SK-N-SH (cell line): ENCODE results near the gene MED26. TPM values are rescaled to one million over a fixed set of nuclear protein-coding genes. Genes with fewer than 3 reads are reported as not detected.

Experiments used
- CTCF ChIA-PET: fragments of 300-600, 350-600 bp; formaldehyde crosslinking; extraction: SDS; loops from one replicate; lab custom pipeline; 2021; lab: Yijun Ruan, JAX
- POLR2A ChIA-PET: fragments of 350-600 bp; sonication (Branson Sonifier 250); formaldehyde crosslinking; extraction: SDS; loops from one replicate; lab custom pipeline; 2020; ENCODE audit warnings: antibody characterized with exemption, inconsistent platforms; lab: Yijun Ruan, JAX
- DNase-seq: peaks from one replicate; pipeline ENCODE4 v3.0.0; 2012
- H2AFZ ChIP-seq: fragments of 200-600 bp; sonication (generic); 2 replicates; pipeline ENCODE4 v1.8.1; 2016; ENCODE audit warnings: antibody characterized with exemption, mild to moderate bottlenecking, low read depth
- H3F3A ChIP-seq: fragments of 200-600 bp; sonication (generic); replicated peaks from 2 replicates; pipeline ENCODE3; 2016; ENCODE audit warnings: antibody characterized with exemption, mild to moderate bottlenecking; ENCODE audit not compliant: insufficient read depth
- H3K27ac ChIP-seq, 2 experiments: fragments of 200-500 bp in 1 of 2; fragments of 200-600 bp in 1 of 2; sonication (Bioruptor generic) in 1 of 2; sonication (generic), shearing (Covaris generic) in 1 of 2; 2 replicates each; pipeline versions ENCODE4 v1.5.1 to v1.6.1; 2014 to 2016; ENCODE audit warnings: low read depth in 2 of 2, inconsistent platforms in 1 of 2, low read length in 1 of 2, mild to moderate bottlenecking in 1 of 2, mixed read lengths in 1 of 2
- H3K27me3 ChIP-seq: fragments of 200-600 bp; sonication (generic), shearing (Covaris generic); 2 replicates; pipeline ENCODE4 v1.6.1; 2016; ENCODE audit warnings: mixed run types; ENCODE audit not compliant: insufficient read depth
- H3K36me3 ChIP-seq, 2 experiments: fragments of 200-500 bp in 1 of 2; fragments of 200-600 bp in 1 of 2; sonication (Bioruptor generic) in 1 of 2; sonication (generic) in 1 of 2; replicated peaks in 1 of 2; 2 replicates each; pipeline versions ENCODE3 to v1.5.1; 2014 to 2016; ENCODE audit warnings: low read length in 1 of 2, mild to moderate bottlenecking in 1 of 2; ENCODE audit not compliant: insufficient read depth in 2 of 2, control insufficient read depth in 1 of 2
- H3K4me1 ChIP-seq, 2 experiments: fragments of 200-500 bp in 1 of 2; fragments of 200-600 bp in 1 of 2; sonication (Bioruptor generic) in 1 of 2; sonication (generic), shearing (Covaris generic) in 1 of 2; 2 replicates each; pipeline versions ENCODE4 v1.5.1 to v1.6.1; 2014 to 2016; ENCODE audit warnings: low read depth in 1 of 2, low read length in 1 of 2, mixed run types in 1 of 2; ENCODE audit not compliant: insufficient read depth in 2 of 2, control insufficient read depth in 1 of 2
- H3K4me2 ChIP-seq: fragments of 200-600 bp; sonication (generic), shearing (Covaris generic); 2 replicates; pipeline ENCODE4 v1.6.1; 2017; ENCODE audit warnings: mixed run types
- H3K4me3 ChIP-seq, 2 experiments: fragments of 200-500 bp in 1 of 2; fragments of 200-600 bp in 1 of 2; sonication (Bioruptor generic) in 1 of 2; sonication (generic), shearing (Covaris generic) in 1 of 2; 2 replicates each; pipeline versions ENCODE4 v1.5.1 to v1.8.1; 2014 to 2016; ENCODE audit warnings: low read depth in 2 of 2, inconsistent platforms in 1 of 2, low read length in 1 of 2, mild to moderate bottlenecking in 1 of 2, mixed read lengths in 1 of 2, moderate library complexity in 1 of 2
- H3K79me2 ChIP-seq: fragments of 200-600 bp; sonication (generic); 2 replicates; pipeline ENCODE4 v1.8.1; 2017; ENCODE audit warnings: mild to moderate bottlenecking; ENCODE audit not compliant: insufficient read depth
- H3K9ac ChIP-seq: fragments of 200-600 bp; sonication (generic); 2 replicates; pipeline ENCODE4 v1.6.1; 2017; ENCODE audit warnings: mixed run types
- H3K9me2 ChIP-seq: fragments of 200-600 bp; sonication (generic); 2 replicates; pipeline ENCODE4 v1.6.1; 2017; ENCODE audit warnings: mixed run types
- H3K9me3 ChIP-seq: fragments of 200-600 bp; sonication (generic); 2 replicates; pipeline ENCODE4 v1.6.1; 2017; ENCODE audit warnings: mixed run types, mild to moderate bottlenecking, moderate library complexity
- H4K20me1 ChIP-seq: fragments of 200-600 bp; sonication (generic); 2 replicates; pipeline ENCODE4 v1.6.1; 2017; ENCODE audit warnings: mild to moderate bottlenecking, mixed run types; ENCODE audit not compliant: insufficient read depth
- CHD2 ChIP-seq: fragments of 150-350 bp; IDR thresholded peaks from 2 replicates; pipeline ENCODE4 v1.6.1; 2018; ENCODE audit warnings: low read length; ENCODE audit not compliant: partially characterized antibody
- ELF1 ChIP-seq: IDR thresholded peaks from 2 replicates; pipeline ENCODE4 v1.4.0; 2012
- EZH2phosphoT487 ChIP-seq: fragments of 200-600 bp; sonication (generic); IDR thresholded peaks from 2 replicates; pipeline ENCODE4 v1.6.1; 2017; ENCODE audit warnings: low read depth, mixed run types, mild to moderate bottlenecking, antibody characterized with exemption, moderate library complexity, borderline replicate concordance
- FOXJ3 ChIP-seq: sonication (generic); formaldehyde crosslinking; IDR thresholded peaks from 2 replicates; pipeline ENCODE4 v1.5.1; 2020; ENCODE audit warnings: mild to moderate bottlenecking, missing genetic modification reagents
- FOXM1 ChIP-seq: IDR thresholded peaks from 2 replicates; pipeline ENCODE4 v1.4.0; 2012; ENCODE audit warnings: low read depth, mild to moderate bottlenecking
- GABPA ChIP-seq: IDR thresholded peaks from 2 replicates; pipeline ENCODE4 v1.4.0; 2012; ENCODE audit warnings: low read depth, mild to moderate bottlenecking
- MEF2A ChIP-seq: IDR thresholded peaks from 2 replicates; pipeline ENCODE4 v1.4.0; 2012; ENCODE audit warnings: low read depth, borderline replicate concordance
- MXI1 ChIP-seq: IDR thresholded peaks from 2 replicates; pipeline ENCODE4 v1.6.1; 2012; ENCODE audit warnings: mild to moderate bottlenecking, low read depth, low read length, improper control_type of control experiment
- NFIC ChIP-seq: IDR thresholded peaks from 2 replicates; pipeline ENCODE4 v1.4.0; 2012; ENCODE audit warnings: borderline replicate concordance
- NRF1 ChIP-seq: IDR thresholded peaks from 2 replicates; pipeline ENCODE4 v1.6.1; 2012; ENCODE audit warnings: low read depth, mild to moderate bottlenecking, low read length
- PBX3 ChIP-seq: IDR thresholded peaks from 2 replicates; pipeline ENCODE4; 2012
- RCOR1 ChIP-seq: fragments of 150-350 bp; IDR thresholded peaks from 2 replicates; pipeline ENCODE4 v1.6.1; 2017; ENCODE audit warnings: antibody characterized with exemption, low read length
- SIN3A ChIP-seq: IDR thresholded peaks from 2 replicates; pipeline ENCODE4 v1.6.1; 2012; ENCODE audit warnings: low read depth, mild to moderate bottlenecking, low read length, moderate library complexity, borderline replicate concordance
- SMC3 ChIP-seq: IDR thresholded peaks from 2 replicates; pipeline ENCODE4 v1.6.1; 2012; ENCODE audit warnings: low read depth, low read length, improper control_type of control experiment
- TAF1 ChIP-seq: IDR thresholded peaks from 2 replicates; pipeline ENCODE4 v1.6.1; 2012; ENCODE audit warnings: low read depth, mild to moderate bottlenecking, low read length, moderate library complexity, borderline replicate concordance
- TEAD4 ChIP-seq: IDR thresholded peaks from 2 replicates; pipeline ENCODE4 v1.4.0; 2012; ENCODE audit warnings: mild to moderate bottlenecking, borderline replicate concordance; ENCODE audit not compliant: insufficient read depth
- USF1 ChIP-seq: IDR thresholded peaks from 2 replicates; pipeline ENCODE4 v1.4.0; 2012; ENCODE audit warnings: low read depth, borderline replicate concordance
- USF2 ChIP-seq: fragments of 150-350 bp; IDR thresholded peaks from 2 replicates; pipeline ENCODE4 v1.6.1; 2017; ENCODE audit warnings: antibody characterized with exemption, low read length, low read depth, borderline replicate concordance
- YY1 ChIP-seq: IDR thresholded peaks from 2 replicates; pipeline ENCODE4 v1.4.0; 2012; ENCODE audit warnings: low read depth, mild to moderate bottlenecking
- ZBTB33 ChIP-seq: IDR thresholded peaks from 2 replicates; pipeline ENCODE4 v1.4.0; 2012; ENCODE audit warnings: low read depth, borderline replicate concordance
- WGBS: methylation state at CpG from one replicate; pipeline ENCODE4 v1.1.6; 2017; ENCODE audit warnings: low lambda C conversion rate; 5-methylcytosine and 5-hydroxymethylcytosine counted together
- polyA plus RNA-seq, 3 experiments: library from polyadenylated mRNA; depleted of rRNA; stranded (reverse); fragments of >200 nt; gene quantifications; 2 replicates each; pipeline ENCODE4 v1.2.3, GENCODE V29; 2012
- TF ChIP-seq, protein P1 (sequence below): IDR thresholded peaks from 2 replicates; pipeline ENCODE4 v1.4.0; 2012; ENCODE audit warnings: low read depth

MED26 gene
- polyA plus RNA-seq, 1 of the 3 experiments (the other 2 are of a cell fraction) = 3.5 TPM

DNA sequence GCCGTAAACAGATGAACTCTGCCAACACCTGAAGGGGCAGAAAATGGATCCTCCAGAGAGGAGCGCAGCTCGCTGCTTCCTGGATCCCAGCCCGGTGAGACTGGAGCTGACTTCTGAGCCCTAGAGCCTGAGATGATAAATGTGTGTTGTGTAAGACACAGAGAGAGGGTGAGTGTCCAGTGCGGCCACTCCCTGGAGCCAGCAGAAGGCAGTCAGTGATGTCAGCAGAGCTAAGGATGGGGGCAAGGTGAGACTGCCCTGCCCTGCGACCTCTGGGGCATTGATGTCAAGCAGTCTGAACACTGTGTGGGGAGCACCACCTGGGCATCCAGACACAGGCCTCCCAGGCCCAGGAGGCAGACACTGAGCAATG, 46.0 kb downstream of the MED26 start (continued):
- TF ChIP-seq CHD2 = no peak
- TF ChIP-seq YY1 = no peak
- TF ChIP-seq TAF1 = no peak
- no peak for TF ChIP-seq ELF1

- ChIA-PET POLR2A (interaction anchor here (0.5 to 1.7 kb wide), 2 partner anchors 8 to 119 kb away, joined by 4 to 7 read pairs; no protein-coding TSS in a partner anchor), CTCF (no interaction called here)
- Histone ChIP-seq H3F3A (peaks cover 8% of the 10 kb centered on the region), H3K36me3 (peaks cover 4 to 27% of the 10 kb centered on the region in 2 experiments), H3K9me3 (no peaks in the 10 kb centered on the region), H3K27me3 (no peaks in the 10 kb centered on the region), H3K9ac (no peak overlapping the region), H3K27ac (peak overlapping the region in 1 of 2 experiments; percentile 76; a peak in 2 of 4 replicates), H3K4me2 (no peak overlapping the region), H2AFZ (no peak overlapping the region), H3K4me3 (no peak overlapping the region), H3K4me1 (peaks cover 24 to 54% of the 10 kb centered on the region in 2 experiments; a peak in 3 of 4 replicates), H4K20me1 (peaks cover 96% of the 10 kb centered on the region), H3K79me2 (peaks cover 98% of the 10 kb centered on the region), H3K9me2 (no peaks in the 10 kb centered on the region)
- DNase-seq = no peak
- no peak for TF ChIP-seq YY1
- TF ChIP-seq NFIC = no peak
- TF ChIP-seq, protein P1, sequence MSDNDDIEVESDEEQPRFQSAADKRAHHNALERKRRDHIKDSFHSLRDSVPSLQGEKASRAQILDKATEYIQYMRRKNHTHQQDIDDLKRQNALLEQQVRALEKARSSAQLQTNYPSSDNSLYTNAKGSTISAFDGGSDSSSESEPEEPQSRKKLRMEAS = no peak
- no peak for TF ChIP-seq USF2
- TF ChIP-seq GABPA = no peak
- TF ChIP-seq TEAD4 = no peak
- TF ChIP-seq SMC3 = no peak
- TF ChIP-seq MXI1 = no peak
- no peak for TF ChIP-seq EZH2phosphoT487
- no peak for TF ChIP-seq TAF1
- no peak for TF ChIP-seq SIN3A
- no peak for TF ChIP-seq USF1
- 63% methylated on average over 6 of the region's 12 CpGs for WGBS
Measured at GRCh38 chr19:16581145-16581970, 46.6 kb downstream of the MED26 start.

GRCh38 chr19:16579381-16579780, 48.6 kb downstream of the MED26 start:
- ChIA-PET POLR2A (no interaction called here), CTCF (no interaction called here)
- peaks cover 98% of the 10 kb centered on the region for H3K79me2 ChIP-seq
- H3F3A ChIP-seq = peaks cover under 1% of the 10 kb centered on the region
- no peak for DNase-seq
- H3K27ac ChIP-seq = no peak overlapping the region
- no peak overlapping the region for H2AFZ ChIP-seq
- no peak overlapping the region for H3K9ac ChIP-seq
- H3K27me3 ChIP-seq = no peaks in the 10 kb centered on the region
- H3K4me3 ChIP-seq = no peak overlapping the region
- peaks cover 95% of the 10 kb centered on the region for H4K20me1 ChIP-seq
- peaks cover 14 to 43% of the 10 kb centered on the region in 2 experiments; a peak in 3 of 4 replicates for H3K4me1 ChIP-seq
- WGBS = 95% methylated on average over 4 of the region's 4 CpGs
- no peaks in the 10 kb centered on the region for H3K9me2 ChIP-seq
- H3K9me3 ChIP-seq = no peaks in the 10 kb centered on the region
- no peak overlapping the region for H3K4me2 ChIP-seq
- peaks cover 9 to 45% of the 10 kb centered on the region in 2 experiments for H3K36me3 ChIP-seq
- TF ChIP-seq YY1 = no peak
- no peak for TF ChIP-seq MEF2A
- TF ChIP-seq GABPA = no peak
- TF ChIP-seq TEAD4 = no peak
- TF ChIP-seq PBX3 = no peak
- no peak for TF ChIP-seq NRF1
- TF ChIP-seq FOXJ3 (CRISPR knock-in tag) = no peak
- no peak for TF ChIP-seq EZH2phosphoT487
- no peak for TF ChIP-seq ZBTB33
- no peak for TF ChIP-seq FOXM1
- no peak for TF ChIP-seq RCOR1
